HCT116 (cell line): ENCODE measurements around the gene SH3PXD2A.

Source experiments
- POLR2AphosphoS5 ChIP-seq: IDR thresholded peaks from 2 replicates; pipeline ENCODE4 v1.6.1; 2011; ENCODE audit warnings: mild to moderate bottlenecking, low read depth, low read length, moderate library complexity
- TF ChIP-seq, protein P1 (sequence below), 3 experiments: fragments of 200-600 bp in 1 of 3; sonication (generic) in 1 of 3; IDR thresholded peaks in 2 of 3; conservative IDR thresholded peaks in 1 of 3; 2 replicates each; pipeline ENCODE4 v1.5.1; 2012 to 2017; ENCODE audit warnings: low read depth in 2 of 3, low read length in 2 of 3, antibody characterized with exemption in 1 of 3, borderline replicate concordance in 1 of 3, control low read depth in 1 of 3, mild to moderate bottlenecking in 1 of 3, mixed read lengths in 1 of 3, mixed run types in 1 of 3, moderate library complexity in 1 of 3; ENCODE audit not compliant: insufficient read depth in 1 of 3

DNA sequence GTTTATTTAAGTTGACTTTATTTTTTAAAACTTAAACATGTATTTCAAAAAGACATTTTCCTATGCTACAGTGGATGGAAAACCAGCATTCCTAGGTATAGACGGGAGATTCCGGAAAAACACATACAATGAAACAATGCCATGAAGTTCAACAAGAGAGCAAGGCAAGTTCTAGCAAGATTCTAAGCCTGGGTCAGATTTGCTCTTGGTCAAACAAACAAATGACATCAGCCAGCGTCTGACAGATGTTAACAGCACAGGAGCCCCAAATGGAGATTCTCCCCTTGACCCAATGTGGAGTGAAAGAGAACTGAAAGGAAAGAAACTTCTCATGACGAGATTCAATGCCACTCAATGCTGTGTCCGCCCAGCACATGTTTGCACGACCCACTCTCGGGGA lies 212.0 kb downstream of the SH3PXD2A start:
- TF ChIP-seq, protein P1, sequence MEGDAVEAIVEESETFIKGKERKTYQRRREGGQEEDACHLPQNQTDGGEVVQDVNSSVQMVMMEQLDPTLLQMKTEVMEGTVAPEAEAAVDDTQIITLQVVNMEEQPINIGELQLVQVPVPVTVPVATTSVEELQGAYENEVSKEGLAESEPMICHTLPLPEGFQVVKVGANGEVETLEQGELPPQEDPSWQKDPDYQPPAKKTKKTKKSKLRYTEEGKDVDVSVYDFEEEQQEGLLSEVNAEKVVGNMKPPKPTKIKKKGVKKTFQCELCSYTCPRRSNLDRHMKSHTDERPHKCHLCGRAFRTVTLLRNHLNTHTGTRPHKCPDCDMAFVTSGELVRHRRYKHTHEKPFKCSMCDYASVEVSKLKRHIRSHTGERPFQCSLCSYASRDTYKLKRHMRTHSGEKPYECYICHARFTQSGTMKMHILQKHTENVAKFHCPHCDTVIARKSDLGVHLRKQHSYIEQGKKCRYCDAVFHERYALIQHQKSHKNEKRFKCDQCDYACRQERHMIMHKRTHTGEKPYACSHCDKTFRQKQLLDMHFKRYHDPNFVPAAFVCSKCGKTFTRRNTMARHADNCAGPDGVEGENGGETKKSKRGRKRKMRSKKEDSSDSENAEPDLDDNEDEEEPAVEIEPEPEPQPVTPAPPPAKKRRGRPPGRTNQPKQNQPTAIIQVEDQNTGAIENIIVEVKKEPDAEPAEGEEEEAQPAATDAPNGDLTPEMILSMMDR (IDR thresholded peaks at IDR 0.05 in 2 of 3, conservative IDR thresholded peaks at IDR 0.05 in 1 of 3; ENCODE audit: borderline replicate concordance in 1 of 3, insufficient read depth in 1 of 3, low read depth in 2 of 3, low read length in 2 of 3): no peak
- no peak for TF ChIP-seq POLR2AphosphoS5
